Breast epithelium (tissue), 3 donors: ENCODE measurements around the gene GTPBP2.

Experiments used
- CTCF ChIP-seq, 3 donors: fragments of 450-650 bp; IDR thresholded peaks; one replicate each; pipeline ENCODE4 v1.5.1; 2016 to 2017; ENCODE audit warnings: antibody characterized with exemption in 3 of 3, mild to moderate bottlenecking in 3 of 3, moderate library complexity in 3 of 3
- POLR2A ChIP-seq: fragments of 450-650 bp; IDR thresholded peaks from one replicate; pipeline ENCODE4 v1.6.1; 2016; ENCODE audit warnings: antibody characterized with exemption, mild to moderate bottlenecking, moderate library complexity
- POLR2AphosphoS5 ChIP-seq, 3 donors: sonication (generic); formaldehyde crosslinking; IDR thresholded peaks; one replicate each; pipeline ENCODE4 v1.6.1; 2017; ENCODE audit warnings: antibody characterized with exemption in 3 of 3

GRCh38 chr6:43584892-43585570 lies 44.0 kb downstream of the GTPBP2 start:
- TF ChIP-seq CTCF (IDR thresholded peaks at IDR 0.05): no peak
- no peak for TF ChIP-seq POLR2A
- TF ChIP-seq POLR2AphosphoS5 (IDR thresholded peaks at IDR 0.05): no peak
